ENCODE data around the gene ORC5.
"Not testable (repeated sequence)": the region's sequence is repeated elsewhere in the genome, so short reads cannot be mapped to it uniquely, and the experiment has no call there.

The ORC5 gene

DNA sequence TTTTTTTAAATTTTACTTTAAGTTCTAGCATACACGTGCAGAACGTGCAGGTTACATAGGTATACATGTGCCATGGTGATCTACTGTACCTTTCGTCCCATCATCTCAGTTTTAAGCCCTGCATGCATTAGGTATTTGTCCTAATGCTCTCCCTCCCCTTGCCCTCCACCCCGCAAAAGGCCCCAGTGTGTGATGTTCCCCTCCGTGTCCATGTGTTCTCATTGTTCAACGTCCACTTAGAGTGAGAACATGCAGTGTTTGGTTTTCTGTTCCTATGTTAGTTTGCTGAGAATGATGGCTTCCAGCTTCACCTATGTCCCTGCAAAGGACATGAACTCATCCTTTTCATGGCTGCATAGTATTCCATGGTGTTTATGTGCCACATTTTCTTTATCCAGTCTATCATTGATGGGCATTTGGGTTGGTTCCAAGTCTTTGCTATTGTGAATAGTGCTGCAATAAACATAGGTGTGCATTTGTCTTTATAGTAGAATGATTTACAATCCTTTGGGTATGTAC lies 30.2 kb downstream of the ORC5 start:
- H3K27ac ChIP-seq (ENCODE audit: low read length, poor library complexity, severe bottlenecking), result not testable (repeated sequence)

GRCh38 chr7:104176332-104176731 lies 31.5 kb downstream of the ORC5 start:
- 95% methylated on average over 3 of the region's 4 CpGs for WGBS
- no peak overlapping the region for H3K4ac ChIP-seq (ENCODE audit: low read depth in 1 of 2, low read length in 2 of 2)
- no peak overlapping the region for H2BK15ac ChIP-seq (ENCODE audit: low read depth, poor library complexity, severe bottlenecking)
- no peak overlapping the region for H4K91ac ChIP-seq (ENCODE audit: low read length)
- H3K4me2 ChIP-seq (ENCODE audit: low read length, poor library complexity, severe bottlenecking), result no peak overlapping the region
- no peak overlapping the region for H3K9ac ChIP-seq (ENCODE audit: low read length)
- H3K4me3 ChIP-seq (ENCODE audit: insufficient read depth in 1 of 2, low read depth in 1 of 2, low read length in 2 of 2), result no peak overlapping the region
- H3K9me3 ChIP-seq (ENCODE audit: control insufficient read depth, low read length), result peaks cover 21% of the 10 kb centered on the region
- peaks cover 3 to 40% of the 10 kb centered on the region in 2 experiments for H3K36me3 ChIP-seq (ENCODE audit: control insufficient read depth in 1 of 2, insufficient read depth in 2 of 2, low read depth in 1 of 2, low read length in 2 of 2)
- H3K4me1 ChIP-seq (ENCODE audit: control insufficient read depth, insufficient read depth, low read depth, low read length), result no peaks in the 10 kb centered on the region
- H4K8ac ChIP-seq (ENCODE audit: low read length), result no peak overlapping the region
- H2BK12ac ChIP-seq (ENCODE audit: low read length in 2 of 2), result no peak overlapping the region
- no peaks in the 10 kb centered on the region for H3K27me3 ChIP-seq (ENCODE audit: control insufficient read depth in 1 of 2, insufficient read depth in 1 of 2, low read length in 2 of 2)
- no peak overlapping the region for H2BK120ac ChIP-seq (ENCODE audit: low read depth, low read length)
- no peak overlapping the region for H3K18ac ChIP-seq (ENCODE audit: low read depth in 1 of 2, low read length in 2 of 2)
- no peak for DNase-seq
- H2AFZ ChIP-seq (ENCODE audit: low read depth, low read length), result no peak overlapping the region
- H3K14ac ChIP-seq (ENCODE audit: low read length in 2 of 2), result no peak overlapping the region
- H3K79me1 ChIP-seq (replicated peaks; ENCODE audit: low read length, poor library complexity, severe bottlenecking), result no peaks in the 10 kb centered on the region
- H2AK5ac ChIP-seq (ENCODE audit: low read length, severe bottlenecking), result no peak overlapping the region
- H2BK5ac ChIP-seq (ENCODE audit: low read depth, low read length, poor library complexity, severe bottlenecking), result no peak overlapping the region
- no peak overlapping the region for H3K23ac ChIP-seq (ENCODE audit: low read length in 2 of 2)
- H3K27ac ChIP-seq (ENCODE audit: low read length, poor library complexity, severe bottlenecking), result no peak overlapping the region

More for the DNA sequence above, 30.2 kb downstream of the ORC5 start:
- H3K4ac ChIP-seq (ENCODE audit: low read depth in 1 of 2, low read length in 2 of 2); H3K9ac ChIP-seq (ENCODE audit: low read length); H4K91ac ChIP-seq (ENCODE audit: low read length); H3K79me1 ChIP-seq (replicated peaks; ENCODE audit: low read length, poor library complexity, severe bottlenecking); H3K4me1 ChIP-seq (ENCODE audit: control insufficient read depth, insufficient read depth, low read depth, low read length); H3K14ac ChIP-seq (ENCODE audit: low read length in 2 of 2); H2BK120ac ChIP-seq (ENCODE audit: low read depth, low read length); H3K4me2 ChIP-seq (ENCODE audit: low read length, poor library complexity, severe bottlenecking); H2BK12ac ChIP-seq (ENCODE audit: low read length in 2 of 2); H3K18ac ChIP-seq (ENCODE audit: low read depth in 1 of 2, low read length in 2 of 2); H3K4me3 ChIP-seq (ENCODE audit: insufficient read depth in 1 of 2, low read depth in 1 of 2, low read length in 2 of 2); H3K23ac ChIP-seq (ENCODE audit: low read length in 2 of 2); H4K8ac ChIP-seq (ENCODE audit: low read length); H3K27me3 ChIP-seq (ENCODE audit: control insufficient read depth in 1 of 2, insufficient read depth in 1 of 2, low read length in 2 of 2); DNase-seq; H2BK5ac ChIP-seq (ENCODE audit: low read depth, low read length, poor library complexity, severe bottlenecking); H2AFZ ChIP-seq (ENCODE audit: low read depth, low read length); H2AK5ac ChIP-seq (ENCODE audit: low read length, severe bottlenecking): not testable (repeated sequence)
- peaks cover 3 to 47% of the 10 kb centered on the region in 2 experiments for H3K36me3 ChIP-seq (ENCODE audit: control insufficient read depth in 1 of 2, insufficient read depth in 2 of 2, low read depth in 1 of 2, low read length in 2 of 2)
- peaks cover 30% of the 10 kb centered on the region for H3K9me3 ChIP-seq (ENCODE audit: control insufficient read depth, low read length)
- H2BK15ac ChIP-seq (ENCODE audit: low read depth, poor library complexity, severe bottlenecking), result peak overlapping the region; percentile 67
- WGBS, result 98% methylated on average over 6 of the region's 6 CpGs

DNA sequence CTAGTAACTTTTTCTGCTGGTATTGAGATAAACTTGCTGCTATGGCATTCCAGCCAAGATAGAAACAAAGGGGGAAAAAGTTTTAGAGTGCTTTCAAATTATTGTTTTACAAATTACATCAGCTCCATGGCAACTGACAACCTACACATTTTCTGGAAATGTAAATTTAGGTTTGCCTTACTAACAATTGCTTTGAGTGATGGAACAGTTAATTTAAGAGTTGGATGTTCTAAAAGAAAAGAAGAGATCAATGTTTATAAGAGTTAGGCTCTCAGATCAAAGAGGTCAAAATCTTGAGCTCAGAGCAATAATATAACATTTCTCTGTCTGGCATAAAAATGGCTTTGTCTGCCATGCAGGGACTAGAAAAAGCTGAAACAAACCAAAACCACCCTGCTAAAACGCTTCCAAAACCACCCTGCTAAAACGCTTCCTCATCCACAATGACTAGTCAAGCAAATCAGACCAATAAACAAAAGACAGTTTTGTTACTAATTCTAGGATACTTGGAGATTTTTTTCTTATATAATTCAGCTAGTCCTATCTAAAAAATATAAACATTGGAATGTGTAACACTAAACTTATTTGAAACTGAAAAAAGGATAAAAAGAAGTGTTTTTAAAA lies 32.3 kb downstream of the ORC5 start:
- Histone ChIP-seq H3K4me1 (ENCODE audit: control insufficient read depth, insufficient read depth, low read depth, low read length) (no peaks in the 10 kb centered on the region), H2BK120ac (ENCODE audit: low read depth, low read length) (no peak overlapping the region), H2BK5ac (ENCODE audit: low read depth, low read length, poor library complexity, severe bottlenecking) (no peak overlapping the region), H3K4ac (ENCODE audit: low read depth in 1 of 2, low read length in 2 of 2) (no peak overlapping the region), H3K9ac (ENCODE audit: low read length) (no peak overlapping the region), H3K79me1 (replicated peaks; ENCODE audit: low read length, poor library complexity, severe bottlenecking) (no peaks in the 10 kb centered on the region), H3K14ac (ENCODE audit: low read length in 2 of 2) (no peak overlapping the region), H4K8ac (ENCODE audit: low read length) (no peak overlapping the region), H2AFZ (ENCODE audit: low read depth, low read length) (no peak overlapping the region), H3K36me3 (ENCODE audit: control insufficient read depth in 1 of 2, insufficient read depth in 2 of 2, low read depth in 1 of 2, low read length in 2 of 2) (peaks cover 3 to 31% of the 10 kb centered on the region in 2 experiments), H3K23ac (ENCODE audit: low read length in 2 of 2) (no peak overlapping the region), H3K4me3 (ENCODE audit: insufficient read depth in 1 of 2, low read depth in 1 of 2, low read length in 2 of 2) (no peak overlapping the region), H3K27me3 (ENCODE audit: control insufficient read depth in 1 of 2, insufficient read depth in 1 of 2, low read length in 2 of 2) (no peaks in the 10 kb centered on the region), H2BK15ac (ENCODE audit: low read depth, poor library complexity, severe bottlenecking) (no peak overlapping the region), H3K18ac (ENCODE audit: low read depth in 1 of 2, low read length in 2 of 2) (no peak overlapping the region), H3K9me3 (ENCODE audit: control insufficient read depth, low read length) (peaks cover 19% of the 10 kb centered on the region), H2BK12ac (ENCODE audit: low read length in 2 of 2) (no peak overlapping the region), H3K4me2 (ENCODE audit: low read length, poor library complexity, severe bottlenecking) (no peak overlapping the region), H2AK5ac (ENCODE audit: low read length, severe bottlenecking) (no peak overlapping the region), H4K91ac (ENCODE audit: low read length) (no peak overlapping the region), H3K27ac (ENCODE audit: low read length, poor library complexity, severe bottlenecking) (no peak overlapping the region)
- no CpG with 5 or more reads among the region's 2 CpGs for WGBS
- DNase-seq, result no peak

DNA sequence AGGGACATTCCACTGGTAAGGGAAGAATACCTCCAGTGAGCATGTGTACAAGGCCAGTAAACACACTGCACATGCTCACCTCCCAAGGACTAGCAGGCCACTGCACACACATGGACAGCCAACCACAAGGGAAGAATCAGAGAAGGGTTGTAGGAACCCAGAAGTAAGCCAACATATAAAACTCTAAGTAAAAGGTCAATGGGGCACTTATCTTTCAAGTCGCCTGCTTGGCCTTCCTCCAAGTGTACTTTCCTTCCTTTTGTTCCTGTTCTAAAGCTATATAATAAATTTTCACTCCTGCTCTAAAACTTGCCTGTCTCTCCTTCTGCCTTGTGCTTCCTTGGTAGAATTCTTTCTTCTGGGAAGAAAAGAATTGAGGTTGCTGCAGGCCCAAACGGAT lies 33.0 kb downstream of the ORC5 start:
- no peak overlapping the region for H2AK5ac ChIP-seq (ENCODE audit: low read length, severe bottlenecking)

More for the DNA sequence above, 33.0 kb downstream of the ORC5 start:
- Histone ChIP-seq H4K91ac (ENCODE audit: low read length) (no peak overlapping the region), H3K4ac (ENCODE audit: low read depth in 1 of 2, low read length in 2 of 2) (no peak overlapping the region), H3K4me3 (ENCODE audit: insufficient read depth in 1 of 2, low read depth in 1 of 2, low read length in 2 of 2) (no peak overlapping the region), H3K36me3 (ENCODE audit: control insufficient read depth in 1 of 2, insufficient read depth in 2 of 2, low read depth in 1 of 2, low read length in 2 of 2) (peaks cover 3 to 24% of the 10 kb centered on the region in 2 experiments), H3K27ac (ENCODE audit: low read length, poor library complexity, severe bottlenecking) (no peak overlapping the region), H3K79me1 (replicated peaks; ENCODE audit: low read length, poor library complexity, severe bottlenecking) (no peaks in the 10 kb centered on the region), H3K14ac (ENCODE audit: low read length in 2 of 2) (no peak overlapping the region), H2BK12ac (ENCODE audit: low read length in 2 of 2) (no peak overlapping the region), H2BK5ac (ENCODE audit: low read depth, low read length, poor library complexity, severe bottlenecking) (no peak overlapping the region), H3K4me1 (ENCODE audit: control insufficient read depth, insufficient read depth, low read depth, low read length) (no peaks in the 10 kb centered on the region), H3K4me2 (ENCODE audit: low read length, poor library complexity, severe bottlenecking) (no peak overlapping the region), H4K8ac (ENCODE audit: low read length) (peak overlapping the region; percentile 12), H2BK120ac (ENCODE audit: low read depth, low read length) (no peak overlapping the region), H3K18ac (ENCODE audit: low read depth in 1 of 2, low read length in 2 of 2) (no peak overlapping the region), H2AFZ (ENCODE audit: low read depth, low read length) (no peak overlapping the region), H3K9me3 (ENCODE audit: control insufficient read depth, low read length) (peaks cover 14% of the 10 kb centered on the region), H3K23ac (ENCODE audit: low read length in 2 of 2) (no peak overlapping the region), H3K9ac (ENCODE audit: low read length) (no peak overlapping the region), H2BK15ac (ENCODE audit: low read depth, poor library complexity, severe bottlenecking) (no peak overlapping the region), H3K27me3 (ENCODE audit: control insufficient read depth in 1 of 2, insufficient read depth in 1 of 2, low read length in 2 of 2) (no peaks in the 10 kb centered on the region)
- no peak for DNase-seq
- 100% methylated on average over 2 of the region's 2 CpGs for WGBS
